ENCODE data around the gene ZNHIT2. TPM values are rescaled to one million over a fixed set of nuclear protein-coding genes. Genes with fewer than 3 reads are reported as not detected.

The ZNHIT2 gene
- total RNA-seq, 1 donor from 2014 or later, result 7.5 TPM

DNA sequence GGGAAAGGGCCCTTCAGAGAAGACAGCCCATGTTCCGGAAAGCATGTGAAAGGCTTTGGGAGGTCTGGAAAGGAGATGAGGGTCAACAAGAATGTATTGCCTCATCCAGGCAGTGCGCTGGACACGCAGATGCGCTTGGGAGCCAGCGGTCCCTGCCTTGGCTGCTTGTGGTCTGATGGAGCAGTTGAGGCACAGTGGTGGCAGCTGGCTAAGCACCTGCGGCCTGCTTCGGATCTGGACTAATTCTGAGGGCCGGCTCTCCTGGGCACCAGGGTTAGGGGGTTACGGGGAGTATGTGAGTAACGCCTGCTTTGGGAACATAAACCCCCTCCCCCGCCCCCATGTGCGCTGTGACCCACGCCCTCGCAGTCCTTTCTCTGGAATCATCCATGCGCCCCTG is 10.4 kb downstream of the ZNHIT2 start:
- TF ChIP-seq, protein P1, sequence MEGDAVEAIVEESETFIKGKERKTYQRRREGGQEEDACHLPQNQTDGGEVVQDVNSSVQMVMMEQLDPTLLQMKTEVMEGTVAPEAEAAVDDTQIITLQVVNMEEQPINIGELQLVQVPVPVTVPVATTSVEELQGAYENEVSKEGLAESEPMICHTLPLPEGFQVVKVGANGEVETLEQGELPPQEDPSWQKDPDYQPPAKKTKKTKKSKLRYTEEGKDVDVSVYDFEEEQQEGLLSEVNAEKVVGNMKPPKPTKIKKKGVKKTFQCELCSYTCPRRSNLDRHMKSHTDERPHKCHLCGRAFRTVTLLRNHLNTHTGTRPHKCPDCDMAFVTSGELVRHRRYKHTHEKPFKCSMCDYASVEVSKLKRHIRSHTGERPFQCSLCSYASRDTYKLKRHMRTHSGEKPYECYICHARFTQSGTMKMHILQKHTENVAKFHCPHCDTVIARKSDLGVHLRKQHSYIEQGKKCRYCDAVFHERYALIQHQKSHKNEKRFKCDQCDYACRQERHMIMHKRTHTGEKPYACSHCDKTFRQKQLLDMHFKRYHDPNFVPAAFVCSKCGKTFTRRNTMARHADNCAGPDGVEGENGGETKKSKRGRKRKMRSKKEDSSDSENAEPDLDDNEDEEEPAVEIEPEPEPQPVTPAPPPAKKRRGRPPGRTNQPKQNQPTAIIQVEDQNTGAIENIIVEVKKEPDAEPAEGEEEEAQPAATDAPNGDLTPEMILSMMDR (IDR thresholded peaks at IDR 0.05), result no peak
- DNase-seq (no peak), ATAC-seq (no peak)
- Histone ChIP-seq H3K9me3 (no peaks in the 10 kb centered on the region), H3K4me3 (no peak overlapping the region), H3K36me3 (peaks cover 26% of the 10 kb centered on the region), H3K27me3 (no peaks in the 10 kb centered on the region), H3K4me1 (peaks cover 9% of the 10 kb centered on the region), H3K27ac (no peak overlapping the region)
- intact Hi-C loops (cut with DNase I), result no loop called here

GRCh38 chr11:65104628-65105027 is 12.9 kb downstream of the ZNHIT2 start:
- H3K9me3 ChIP-seq, result no peaks in the 10 kb centered on the region
- peak overlapping the region; percentile 8 for H3K27ac ChIP-seq
- no peaks in the 10 kb centered on the region for H3K4me1 ChIP-seq
- H3K36me3 ChIP-seq, result peaks cover 23% of the 10 kb centered on the region
- no peaks in the 10 kb centered on the region for H3K27me3 ChIP-seq
- DNase-seq, result no peak
- ATAC-seq, result no peak
- intact Hi-C loops (cut with DNase I), result no loop called here
- TF ChIP-seq, protein P1 (IDR thresholded peaks at IDR 0.05), result no peak
- H3K4me3 ChIP-seq, result no peak overlapping the region

DNA sequence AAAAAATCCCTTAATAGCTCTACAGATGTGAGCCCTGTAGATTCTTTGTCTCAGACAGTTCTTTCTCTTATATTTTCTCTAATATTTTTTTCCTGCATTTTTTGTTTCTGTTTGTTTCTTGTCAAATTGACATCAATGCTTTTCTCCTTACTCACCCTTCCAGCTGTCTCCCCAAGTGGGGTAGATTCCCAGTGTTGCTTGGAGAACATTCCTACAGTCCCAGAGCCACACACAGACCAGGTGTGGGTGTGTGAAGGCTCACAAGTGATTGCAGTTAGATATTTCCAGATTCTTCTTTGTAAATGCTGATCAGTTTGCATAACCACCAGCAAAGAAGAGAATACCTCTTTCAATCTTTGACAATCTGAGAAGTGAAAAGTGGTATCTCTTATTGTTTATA is 14.0 kb downstream of the ZNHIT2 start:
- no peaks in the 10 kb centered on the region for H3K9me3 ChIP-seq
- H3K27ac ChIP-seq, result no peak overlapping the region
- H3K36me3 ChIP-seq, result peaks cover 16% of the 10 kb centered on the region
- no peak for DNase-seq
- intact Hi-C loops (cut with DNase I), result no loop called here
- ATAC-seq, result no peak
- H3K27me3 ChIP-seq, result no peaks in the 10 kb centered on the region
- H3K4me3 ChIP-seq, result no peak overlapping the region
- TF ChIP-seq, protein P1 (IDR thresholded peaks at IDR 0.05), result no peak
- H3K4me1 ChIP-seq, result no peaks in the 10 kb centered on the region

DNA sequence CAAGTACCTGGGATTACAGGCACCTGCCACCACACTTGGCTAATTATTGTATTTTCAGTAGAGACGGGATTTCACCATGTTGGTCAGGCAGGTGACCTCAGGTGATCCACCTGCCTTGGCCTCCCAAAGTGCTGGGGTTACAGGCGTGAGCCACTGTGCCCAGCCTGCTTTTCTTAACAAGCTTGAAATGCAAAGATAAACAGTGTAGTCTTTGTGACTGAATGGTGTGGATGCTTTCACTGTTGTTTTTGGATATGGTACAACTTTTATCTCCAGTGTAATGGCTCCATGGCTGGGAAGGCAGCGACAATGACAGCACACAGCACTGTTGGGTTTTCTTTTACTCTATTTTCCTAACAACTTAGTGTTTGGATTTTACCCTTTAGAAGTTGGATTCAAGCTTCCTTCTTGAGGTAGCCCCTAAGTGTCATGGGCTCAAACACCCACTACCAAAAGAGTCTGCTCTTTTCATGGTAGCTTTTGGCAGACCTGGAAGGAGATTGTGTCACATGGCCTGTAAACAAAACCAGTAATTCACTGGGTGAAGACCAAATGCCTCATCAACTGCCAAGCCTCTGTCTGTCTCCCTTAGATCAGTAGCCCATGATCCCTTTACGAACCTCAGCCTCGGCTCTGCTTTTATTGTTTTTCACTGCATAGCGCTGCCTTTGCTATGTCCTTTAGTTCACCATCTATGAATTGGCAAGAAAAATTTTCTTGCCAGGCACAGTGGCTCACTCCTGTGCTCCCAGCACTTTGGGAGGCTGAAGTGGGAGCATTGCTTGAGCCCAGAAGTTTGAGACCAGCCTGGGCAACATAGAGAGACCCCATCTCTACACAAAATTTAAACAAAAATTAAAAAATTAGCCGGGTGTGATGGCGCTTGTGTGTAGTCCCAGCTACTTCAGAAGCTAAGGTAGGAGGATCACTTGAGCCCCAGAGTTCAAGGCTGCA is 15.1 kb downstream of the ZNHIT2 start:
- H3K27me3 ChIP-seq, result no peaks in the 10 kb centered on the region
- H3K9me3 ChIP-seq, result no peaks in the 10 kb centered on the region
- H3K4me3 ChIP-seq, result no peak overlapping the region
- TF ChIP-seq, protein P1 (IDR thresholded peaks at IDR 0.05), result no peak
- H3K27ac ChIP-seq, result peak overlapping the region; percentile 48
- DNase-seq (no peak), ATAC-seq (peak; percentile 56)
- H3K36me3 ChIP-seq, result peaks cover 16% of the 10 kb centered on the region
- intact Hi-C loops (cut with DNase I), result no loop called here
- H3K4me1 ChIP-seq, result peaks cover under 1% of the 10 kb centered on the region

DNA sequence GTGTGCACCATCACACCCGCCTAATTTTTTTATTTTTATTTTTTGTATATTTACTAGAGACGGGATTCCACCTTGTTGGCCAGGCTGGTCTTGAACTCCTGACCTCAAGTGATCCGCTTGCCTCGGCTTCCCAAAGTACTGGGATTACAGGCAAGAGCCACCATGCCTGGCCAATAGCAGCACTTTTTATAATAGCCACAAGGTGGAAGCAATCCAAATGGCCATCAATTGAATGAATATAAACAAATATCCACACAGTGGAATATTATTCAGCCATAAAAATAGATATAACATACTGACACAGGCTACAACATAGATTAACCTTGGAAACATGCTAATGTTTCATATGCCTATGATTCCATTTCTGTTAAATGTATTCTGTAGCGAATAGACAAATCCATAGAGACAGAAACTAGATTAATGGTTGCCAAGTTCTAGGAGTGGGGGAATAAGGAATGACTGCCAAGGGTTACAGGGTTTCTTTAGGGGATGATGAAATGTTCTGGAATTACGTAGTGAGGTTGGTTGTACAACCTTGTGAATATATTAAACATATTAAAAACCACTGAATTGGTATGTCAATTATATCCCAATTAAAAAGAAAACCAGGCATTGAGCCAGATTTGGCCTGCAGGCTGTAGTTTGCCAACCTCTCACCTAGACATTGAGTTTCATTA is 16.7 kb downstream of the ZNHIT2 start:
- H3K36me3 ChIP-seq, result peaks cover 12% of the 10 kb centered on the region
- ATAC-seq (no peak), DNase-seq (no peak)
- no peak overlapping the region for H3K4me3 ChIP-seq
- H3K27me3 ChIP-seq, result no peaks in the 10 kb centered on the region
- peak overlapping the region; percentile 48 for H3K27ac ChIP-seq
- intact Hi-C loops (cut with DNase I), result no loop called here
- peaks cover 8% of the 10 kb centered on the region for H3K4me1 ChIP-seq
- TF ChIP-seq, protein P1 (IDR thresholded peaks at IDR 0.05), result no peak
- no peaks in the 10 kb centered on the region for H3K9me3 ChIP-seq
